ENCODE data around the gene LCE3E.
"Not testable (repeated sequence)": the region's sequence is repeated elsewhere in the genome, so short reads cannot be mapped to it uniquely, and the experiment has no call there.

LCE3E gene

GRCh38 chr1:152566681-152567080 lies at the start of gene LCE3E:
TSS of gene LCE3E (minus strand) at chr1:152566780. CDS start at chr1:152566208, 572 bp downstream.
- DNase-seq (ENCODE audit: low spot score), result no peak

GRCh38 chr1:152613511-152613910 lies 46.9 kb upstream of the LCE3E start, which contains the start of gene LCE3B:
TSS of gene LCE3B (plus strand) at chr1:152613811. CDS start at chr1:152613811, 0 bp downstream.
- DNase-seq (ENCODE audit: low spot score), result no peak

GRCh38 chr1:152599934-152600333 lies 33.4 kb upstream of the LCE3E start, which contains the start of gene LCE3C:
TSS of gene LCE3C (plus strand) at chr1:152600234. CDS start at chr1:152600732, 498 bp downstream.
- DNase-seq (ENCODE audit: low spot score), result no peak

GRCh38 chr1:152596986-152597385 lies 30.4 kb upstream of the LCE3E start:
- no peak for DNase-seq (ENCODE audit: low spot score)

GRCh38 chr1:152585586-152585985 lies 19.0 kb upstream of the LCE3E start:
- DNase-seq (ENCODE audit: low spot score), result no peak

GRCh38 chr1:152582647-152583046 lies 16.1 kb upstream of the LCE3E start:
- no peak for DNase-seq (ENCODE audit: low spot score)

GRCh38 chr1:152580433-152580832 lies 13.9 kb upstream of the LCE3E start, which contains the start of gene LCE3D:
TSS of gene LCE3D (minus strand) at chr1:152580516. CDS start at chr1:152579936, 580 bp downstream.
- no peak for DNase-seq (ENCODE audit: low spot score)

- not testable (repeated sequence) for DNase-seq (ENCODE audit: low spot score)
Observed at GRCh38 chr1:152579526-152579925, 12.9 kb upstream of the LCE3E start.

GRCh38 chr1:152577168-152577567 lies 10.6 kb upstream of the LCE3E start:
- no peak for DNase-seq (ENCODE audit: low spot score)

- DNase-seq (ENCODE audit: low spot score), result no peak
Observed at GRCh38 chr1:152565535-152566215, 905 bp downstream of the LCE3E start.

- DNase-seq (ENCODE audit: low spot score), result no peak
Observed at GRCh38 chr1:152565115-152565514, 1.5 kb downstream of the LCE3E start.

- not testable (repeated sequence) for DNase-seq (ENCODE audit: low spot score)
Observed at GRCh38 chr1:152548358-152548757, 18.2 kb downstream of the LCE3E start.

- DNase-seq (ENCODE audit: low spot score), result no peak
Observed at GRCh38 chr1:152546704-152547103, 19.9 kb downstream of the LCE3E start.

GRCh38 chr1:152543820-152544219 lies 22.8 kb downstream of the LCE3E start:
- no peak for DNase-seq (ENCODE audit: low spot score)

- no peak for DNase-seq (ENCODE audit: low spot score)
Observed at GRCh38 chr1:152539901-152540300, 26.7 kb downstream of the LCE3E start.

GRCh38 chr1:152537496-152537895 lies 29.1 kb downstream of the LCE3E start:
- DNase-seq (ENCODE audit: low spot score), result no peak

- DNase-seq (ENCODE audit: low spot score), result no peak
Observed at GRCh38 chr1:152535774-152536173, 30.8 kb downstream of the LCE3E start.

GRCh38 chr1:152533327-152533938 lies 33.1 kb downstream of the LCE3E start:
- DNase-seq (ENCODE audit: low spot score), result no peak

- no peak for DNase-seq (ENCODE audit: low spot score)
Observed at GRCh38 chr1:152525080-152525641, 41.4 kb downstream of the LCE3E start.

GRCh38 chr1:152520561-152521090 lies 46.0 kb downstream of the LCE3E start:
- DNase-seq (ENCODE audit: low spot score), result no peak

- DNase-seq (ENCODE audit: low spot score), result no peak
Observed at GRCh38 chr1:152519851-152520250, 46.7 kb downstream of the LCE3E start.

GRCh38 chr1:152517237-152517811 lies 49.3 kb downstream of the LCE3E start:
- no peak for DNase-seq (ENCODE audit: low spot score)

All from ecto neural progenitor cell (in vitro differentiated cells).